ENCODE measurements around the gene NIBAN1. TPM values are rescaled to one million over a fixed set of nuclear protein-coding genes. Genes with fewer than 3 reads are reported as not detected.

The NIBAN1 gene
- total RNA-seq, 1 experiment from 2014 or later: 0.98 TPM

DNA sequence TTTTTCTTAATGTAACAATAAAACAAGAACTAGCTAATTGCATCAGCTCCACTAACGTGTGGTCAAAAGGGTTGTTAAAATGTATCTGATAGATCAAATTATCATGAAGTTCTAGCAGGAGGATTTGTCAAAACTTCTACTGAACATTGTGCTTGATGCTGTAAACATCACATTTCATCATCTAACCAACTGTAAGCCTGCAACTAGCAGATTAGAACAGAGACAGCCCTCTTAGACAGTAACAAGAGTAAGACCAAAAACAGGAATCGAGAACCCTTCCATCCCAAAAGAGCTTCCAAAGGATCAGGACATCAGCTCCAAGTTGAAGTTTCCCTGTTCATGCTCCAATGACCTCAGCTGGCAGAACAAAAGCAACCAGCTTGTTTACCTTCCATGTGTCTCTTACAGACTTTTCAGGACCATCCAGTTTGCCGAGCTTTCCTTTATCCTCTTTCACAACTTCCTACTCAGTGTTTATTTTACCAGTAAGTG, 44.6 kb downstream of the NIBAN1 start:
- no peak for DNase-seq (ENCODE audit: low spot score)

DNA sequence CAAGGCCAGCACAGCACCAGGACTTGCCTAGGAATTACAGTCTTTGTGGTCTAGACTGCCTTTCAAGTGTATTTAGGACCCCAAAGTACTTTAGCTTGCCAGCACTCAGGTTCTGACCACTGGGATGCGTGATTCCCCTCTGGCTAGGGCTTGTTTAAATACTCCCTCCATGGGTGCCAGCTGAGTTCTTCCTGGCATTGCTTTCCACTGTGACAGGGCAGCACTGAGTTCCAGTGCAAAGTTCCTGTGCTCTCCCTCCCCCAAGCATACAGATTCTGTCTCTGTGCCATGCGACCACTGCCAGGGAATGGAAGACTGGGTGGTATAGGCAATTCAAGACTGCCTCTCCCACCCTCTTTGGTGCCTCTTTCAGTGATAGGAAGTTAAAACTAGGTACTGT, 45.9 kb downstream of the NIBAN1 start:
- in situ Hi-C loops (cut with HindIII; ENCODE audit: low sequenced_read_pairs): no loop called here
- no peak for DNase-seq (ENCODE audit: low spot score)

More for the DNA sequence above, 44.6 kb downstream of the NIBAN1 start:
- in situ Hi-C loops (cut with HindIII; ENCODE audit: low sequenced_read_pairs): no loop called here

Other genes with a start within 250 kb of the NIBAN1 start
- gene EDEM3, start 219.7 kb downstream of the NIBAN1 start, total RNA-seq (2014; rRNA removed; shearing (Covaris generic)): 8.9 and 12.7 TPM in 2 replicates
- gene RNF2, start 71.0 kb upstream of the NIBAN1 start, total RNA-seq (2014; rRNA removed; shearing (Covaris generic)): 48.7 and 67.3 TPM in 2 replicates
- 13.7 and 30.6 TPM in 2 replicates for gene TRMT1L, start 182.4 kb upstream of the NIBAN1 start, total RNA-seq (2014; rRNA removed; shearing (Covaris generic))
- 7.4 and 7.8 TPM in 2 replicates for gene SWT1, start 182.7 kb upstream of the NIBAN1 start, total RNA-seq (2014; rRNA removed; shearing (Covaris generic))

All from G401 (cell line).